Epithelial cell of esophagus (primary cell): ENCODE measurements around the gene NLGN2.

Source experiments
- DNase-seq: peaks from one replicate; pipeline ENCODE4 v3.0.0; 2010; ENCODE audit warnings: low read depth
- H3K4me3 ChIP-seq: 2 replicates; pipeline ENCODE4 v1.5.1; 2011; ENCODE audit warnings: mild to moderate bottlenecking, low read length, control low read depth
- CTCF ChIP-seq: IDR thresholded peaks from 2 replicates; pipeline ENCODE4 v1.5.1; 2011; ENCODE audit warnings: low read depth, mild to moderate bottlenecking, low read length, control low read depth, inconsistent platforms; ENCODE audit not compliant: insufficient read depth; ENCODE audit errors: missing control alignments

The NLGN2 gene

DNA sequence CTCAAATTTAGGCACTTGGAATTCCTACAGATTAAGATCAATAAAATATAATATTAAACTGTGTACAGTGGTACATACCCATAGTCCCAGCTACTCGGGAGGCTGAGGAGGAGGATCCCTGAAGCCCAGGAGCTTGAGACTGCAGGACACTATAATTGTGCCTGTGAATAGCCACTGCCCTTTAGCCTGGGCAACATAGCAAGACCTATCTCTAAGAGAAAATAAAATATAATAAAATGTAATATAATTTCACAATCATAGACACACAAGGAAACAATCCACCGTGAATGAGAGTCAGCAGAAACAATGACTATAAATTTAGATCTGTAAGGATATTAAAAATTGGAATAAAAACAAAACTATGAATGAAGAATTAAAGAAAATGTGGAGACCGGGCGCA lies 36.8 kb upstream of the NLGN2 start:
- no peak for DNase-seq
- H3K4me3 ChIP-seq: no peak overlapping the region
- TF ChIP-seq CTCF: no peak

GRCh38 chr17:7374353-7374752 lies 33.3 kb upstream of the NLGN2 start:
- no peak for TF ChIP-seq CTCF
- DNase-seq: no peak
- H3K4me3 ChIP-seq: no peak overlapping the region

DNA sequence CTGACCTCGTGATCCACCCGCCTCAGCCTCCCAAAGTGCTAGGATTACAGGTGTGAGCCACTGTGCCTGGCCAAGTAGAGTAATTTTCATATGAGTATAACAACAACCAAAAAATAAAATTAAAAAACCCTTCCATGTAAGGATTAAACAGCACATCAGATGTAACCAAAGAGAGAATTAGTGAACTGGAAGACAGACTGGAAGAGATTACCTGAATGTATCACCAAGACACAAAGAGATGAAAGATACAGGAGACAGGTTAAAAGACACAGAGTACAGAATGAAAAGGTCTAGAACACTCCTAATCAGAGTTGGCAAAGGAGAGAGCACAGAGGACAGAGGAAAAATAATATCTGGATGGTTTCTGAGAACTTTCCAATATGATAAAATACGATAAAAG lies 28.5 kb upstream of the NLGN2 start:
- H3K4me3 ChIP-seq: no peak overlapping the region
- no peak for TF ChIP-seq CTCF
- no peak for DNase-seq

- H3K4me3 ChIP-seq: peak overlapping the region; percentile 54
Measured at GRCh38 chr17:7380321-7380720, 27.3 kb upstream of the NLGN2 start.

DNA sequence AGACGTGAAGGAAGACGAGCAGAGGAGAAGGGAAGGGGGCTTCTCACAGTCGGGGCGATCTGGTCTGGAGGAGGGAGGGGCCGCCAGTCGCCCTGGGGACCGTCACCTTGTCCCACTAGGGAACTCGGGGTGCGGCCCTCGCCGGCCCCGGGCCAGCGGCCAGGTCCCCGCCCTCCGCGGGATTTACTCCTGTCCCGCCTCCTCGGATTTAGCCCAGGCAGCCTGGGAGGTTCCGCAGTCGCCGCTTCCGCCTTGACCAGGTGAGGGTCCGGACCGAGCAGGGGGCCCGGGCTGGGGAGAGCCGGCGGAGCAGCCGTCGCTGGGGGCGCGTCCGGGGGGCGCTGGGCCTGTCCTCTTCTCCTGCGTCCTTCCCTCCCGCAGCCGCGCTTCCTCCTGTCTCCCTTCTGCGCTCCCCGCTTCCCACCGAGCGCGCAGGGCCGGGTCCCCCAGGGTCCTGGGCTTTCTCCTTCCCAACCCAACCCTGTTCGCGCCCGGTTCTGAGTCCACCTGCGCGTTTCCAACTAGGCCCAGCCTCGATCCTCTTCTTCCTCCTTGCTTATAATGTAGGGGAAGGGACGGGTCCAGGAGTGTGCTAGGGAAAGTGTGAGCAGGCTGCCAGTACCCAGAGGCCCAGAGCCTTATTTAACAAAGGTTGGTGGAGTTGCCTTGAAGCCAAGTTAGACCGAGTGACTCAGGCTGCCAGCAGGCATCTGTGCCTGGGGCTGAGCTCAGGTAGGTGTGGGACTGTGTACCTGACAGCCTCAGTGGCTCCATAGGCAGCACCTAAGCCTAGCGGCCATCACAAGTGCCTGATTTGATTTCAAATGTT lies 26.6 kb upstream of the NLGN2 start, which contains the start of gene TNK1:
Gene TNK1 (plus strand): TSS at position 235 of the 829 bp plus-strand sequence. CDS start 1,838 bp downstream, outside the sequence.
- peak; percentile 65 for DNase-seq
- peak within 1 kb of the TSS; percentile 54 for H3K4me3 ChIP-seq
- TF ChIP-seq CTCF: peak; percentile 26

More at GRCh38 chr17:7380321-7380720, 27.3 kb upstream of the NLGN2 start:
- TF ChIP-seq CTCF: no peak
- DNase-seq: peak; percentile 46

DNA sequence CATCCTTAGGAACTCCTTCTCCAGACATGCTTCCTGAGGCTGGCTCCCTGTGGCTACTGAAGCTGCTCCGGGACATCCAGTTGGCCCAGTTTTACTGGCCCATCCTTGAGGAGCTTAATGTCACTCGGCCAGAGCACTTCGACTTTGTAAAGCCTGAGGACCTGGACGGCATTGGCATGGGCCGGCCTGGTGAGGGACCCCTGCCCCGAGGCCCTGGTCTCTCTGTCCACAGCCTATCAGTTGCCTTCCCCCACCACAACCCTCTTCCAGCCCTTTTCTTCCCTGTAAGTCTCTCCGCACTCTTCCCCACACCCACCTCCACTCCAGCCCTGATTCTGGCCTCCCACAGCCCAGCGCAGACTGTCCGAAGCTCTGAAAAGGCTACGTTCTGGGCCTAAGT lies 24.7 kb upstream of the NLGN2 start:
- DNase-seq: no peak
- H3K4me3 ChIP-seq: no peak overlapping the region
- TF ChIP-seq CTCF: no peak

GRCh38 chr17:7383371-7383741 lies 24.3 kb upstream of the NLGN2 start:
- DNase-seq: no peak
- TF ChIP-seq CTCF: no peak
- no peak overlapping the region for H3K4me3 ChIP-seq
